ENCODE results near the gene PPP2R5D. TPM values are rescaled to one million over a fixed set of nuclear protein-coding genes. Genes with fewer than 3 reads are reported as not detected.

Gene PPP2R5D
- total and polyA plus RNA-seq, 2 of the 8 experiments (the other 6 are each of a cell fraction or from before 2014, with no cell fraction given) = 52.1 to 55.7 TPM

GRCh38 chr6:43060034-43060754, 75.8 kb downstream of the PPP2R5D start:
- H2BK15ac ChIP-seq (ENCODE audit: low read length) = no peak overlapping the region
- no peak for FAIRE-seq
- H3K27me3 ChIP-seq (replicated peaks in 1 of 4; ENCODE audit: control insufficient read depth in 3 of 4, extremely low read depth in 1 of 4, insufficient read depth in 3 of 4, low read length in 3 of 4) = no peaks in the 10 kb centered on the region
- POLR2A ChIA-PET (ENCODE audit: partially characterized antibody) = interaction anchor here (0.8 to 3.5 kb wide), 24 partner anchors 8 to 309 kb away, joined by 3 to 19 read pairs (median 4); partner anchors contain the start of genes CNPY3, PPP2R5D, PTK7 and ZNF318
- no peak for DNase-seq (ENCODE audit: low read depth in 1 of 2, low spot score in 2 of 2)
- CTCF ChIA-PET (ENCODE audit: partially characterized antibody) = interaction anchor here (0.6 to 3.1 kb wide), 7 partner anchors 9 to 96 kb away, joined by 3 to 20 read pairs (median 4); no protein-coding TSS in a partner anchor
- peaks cover 14% of the 10 kb centered on the region for H3K79me1 ChIP-seq (ENCODE audit: low read depth, low read length)
- peaks cover 6 to 16% of the 10 kb centered on the region in 2 experiments; a peak in 3 of 4 replicates for H3K79me2 ChIP-seq (ENCODE audit: control insufficient read depth in 1 of 2, insufficient read depth in 2 of 2, low read length in 2 of 2)
- no peak overlapping the region for H2BK20ac ChIP-seq (ENCODE audit: low read length)
- WGBS, 2 experiments (ENCODE audit: extremely low coverage in 1 of 2, insufficient coverage in 1 of 2, insufficient read length in 1 of 2, insufficient replicate concordance in 2 of 2, low coverage in 1 of 2, low lambda C conversion rate in 2 of 2, missing lambda C conversion rate in 1 of 2) = 10% methylated on average over 15 of the region's 15 CpGs; no CpG with 5 or more reads in 1 of the 2 experiments
- no peak overlapping the region for H3K56ac ChIP-seq (replicated peaks; ENCODE audit: insufficient read length, low read depth, low read length)
- peak overlapping the region; percentile 81 for H2BK5ac ChIP-seq (ENCODE audit: low read depth, low read length)
- no peak overlapping the region for H3K23ac ChIP-seq (ENCODE audit: insufficient read length)
- H2BK12ac ChIP-seq (ENCODE audit: low read depth, low read length) = 0 out of 2 replicates have a peak overlapping the region, but pooled peaks have one; percentile 18
- no peaks in the 10 kb centered on the region for H3K9me3 ChIP-seq (ENCODE audit: insufficient read depth in 2 of 2, low read depth in 1 of 2, low read length in 1 of 2)
- no peak overlapping the region for H4K8ac ChIP-seq (ENCODE audit: extremely low read depth, insufficient read depth, low read length)
- H2AFZ ChIP-seq (ENCODE audit: low read length) = no peak overlapping the region; the same call in 1 of the 2 replicates
- no peak overlapping the region for H3K4ac ChIP-seq (replicated peaks; ENCODE audit: insufficient read length, low read depth, low read length)
- H4K91ac ChIP-seq (replicated peaks; ENCODE audit: insufficient read length, low read length) = no peak overlapping the region
- H3K36me3 ChIP-seq (ENCODE audit: control insufficient read depth in 2 of 4, insufficient read depth in 4 of 4, low read length in 3 of 4) = peaks cover 3 to 16% (median 11%) of the 10 kb centered on the region in 4 experiments; a peak in 6 of 8 replicates
- no peak overlapping the region for H3K18ac ChIP-seq (ENCODE audit: extremely low read depth, low read length)
- peaks cover 4 to 10% (median 5%) of the 10 kb centered on the region in 4 experiments; a peak in 5 of 7 replicates for H3K4me1 ChIP-seq (replicated peaks in 1 of 4; ENCODE audit: control insufficient read depth in 3 of 4, insufficient read depth in 4 of 4, low read length in 3 of 4)
- H2AK5ac ChIP-seq (ENCODE audit: low read depth, low read length) = no peak overlapping the region
- peak overlapping the region; percentile 45 for H4K5ac ChIP-seq (ENCODE audit: insufficient read length, low read depth, low read length)
- no peaks in the 10 kb centered on the region for H4K20me1 ChIP-seq (replicated peaks in 1 of 2; ENCODE audit: control insufficient read depth in 1 of 2, insufficient read depth in 2 of 2, low read length in 2 of 2)
- peak overlapping the region; percentile 15 to 91 (median 60); a peak in 6 of 7 replicates for H3K9ac ChIP-seq (replicated peaks in 1 of 4; ENCODE audit: extremely low read depth in 1 of 4, low read depth in 3 of 4, low read length in 3 of 4)
- peak overlapping the region; percentile 89; the same call in 1 of the 2 replicates for H3K27ac ChIP-seq (ENCODE audit: low read depth, low read length)
- peaks cover 10% of the 10 kb centered on the region; the same call in 1 of the 2 replicates for H3K23me2 ChIP-seq (ENCODE audit: low read depth, low read length)
- H3K4me3 ChIP-seq (ENCODE audit: extremely low read depth in 1 of 4, insufficient read depth in 2 of 4, low read depth in 3 of 4, low read length in 4 of 4) = peak overlapping the region; percentile 90 to 99 (median 98)
- H2BK120ac ChIP-seq (replicated peaks; ENCODE audit: low read depth, low read length) = no peak overlapping the region
- H3K4me2 ChIP-seq (ENCODE audit: insufficient read depth in 1 of 2, low read depth in 2 of 2, low read length in 2 of 2) = peak overlapping the region; percentile 74 to 83
- H3K14ac ChIP-seq (ENCODE audit: insufficient read length) = no peak overlapping the region
- TF ChIP-seq SIX5 (IDR thresholded peaks at IDR 0.05; ENCODE audit: low read depth, low read length) (no peak), CHD1 (IDR thresholded peaks at IDR 0.05; ENCODE audit: low read depth, low read length) (no peak), SAP30 (IDR thresholded peaks at IDR 0.05; ENCODE audit: insufficient read depth, insufficient replicate concordance, low read length) (no peak), TAF1 (IDR thresholded peaks at IDR 0.05; ENCODE audit: low read depth, low read length) (peak; percentile 16; the same call in 1 of the 2 replicates), NANOG (IDR thresholded peaks at IDR 0.05; ENCODE audit: insufficient read depth, low read depth, low read length, poor library complexity, severe bottlenecking) (no peak)

Measured in H1 (cell line).